ENCODE data around the gene ZDHHC11. TPM values are rescaled to one million over a fixed set of nuclear protein-coding genes. Genes with fewer than 3 reads are reported as not detected.
"Not testable (repeated sequence)": the region's sequence is repeated elsewhere in the genome, so short reads cannot be mapped to it uniquely, and the experiment has no call there.

ZDHHC11 gene
- total RNA-seq, 1 donor from 2014 or later, result 47.6 TPM

GRCh38 chr5:882253-883183, 31.7 kb upstream of the ZDHHC11 start:
- H3K9me3 Mint-ChIP-seq (ENCODE audit: low read depth), result no peaks in the 10 kb centered on the region
- peaks cover 22% of the 10 kb centered on the region for H3K36me3 Mint-ChIP-seq (ENCODE audit: insufficient read depth)
- no peak for TF ChIP-seq CTCF (IDR thresholded peaks at IDR 0.05; ENCODE audit: unreplicated experiment)
- no peak for DNase-seq (ENCODE audit: low spot score, unreplicated experiment)
- H3K4me1 Mint-ChIP-seq (ENCODE audit: low read depth), result no peaks in the 10 kb centered on the region
- no peak overlapping the region for H3K4me3 Mint-ChIP-seq (ENCODE audit: low read depth)
- no peak overlapping the region for H3K27ac Mint-ChIP-seq
- H3K27me3 Mint-ChIP-seq, result no peaks in the 10 kb centered on the region

- Mint-ChIP-seq H3K36me3 (ENCODE audit: insufficient read depth) (peaks cover 22% of the 10 kb centered on the region), H3K9me3 (ENCODE audit: low read depth) (no peaks in the 10 kb centered on the region), H3K4me3 (ENCODE audit: low read depth) (no peak overlapping the region)
These were observed 30.8 kb upstream of the ZDHHC11 start for GRCh38 chr5:881551-881935.

GRCh38 chr5:880816-881550, 30.2 kb upstream of the ZDHHC11 start:
- no peaks in the 10 kb centered on the region for H3K27me3 Mint-ChIP-seq
- no peaks in the 10 kb centered on the region for H3K9me3 Mint-ChIP-seq (ENCODE audit: low read depth)
- H3K36me3 Mint-ChIP-seq (ENCODE audit: insufficient read depth), result peaks cover 24% of the 10 kb centered on the region
- no peak overlapping the region for H3K4me3 Mint-ChIP-seq (ENCODE audit: low read depth)
- H3K4me1 Mint-ChIP-seq (ENCODE audit: low read depth), result no peaks in the 10 kb centered on the region
- no peak for TF ChIP-seq CTCF (IDR thresholded peaks at IDR 0.05; ENCODE audit: unreplicated experiment)
- DNase-seq (ENCODE audit: low spot score, unreplicated experiment), result no peak
- H3K27ac Mint-ChIP-seq, result no peak overlapping the region

More at GRCh38 chr5:881551-881935, 30.8 kb upstream of the ZDHHC11 start:
- no peak for TF ChIP-seq CTCF (IDR thresholded peaks at IDR 0.05; ENCODE audit: unreplicated experiment)
- no peak for DNase-seq (ENCODE audit: low spot score, unreplicated experiment)
- H3K4me1 Mint-ChIP-seq (ENCODE audit: low read depth), result no peaks in the 10 kb centered on the region
- H3K27ac Mint-ChIP-seq, result no peak overlapping the region
- H3K27me3 Mint-ChIP-seq, result no peaks in the 10 kb centered on the region

GRCh38 chr5:878677-879076, 27.9 kb upstream of the ZDHHC11 start:
- not testable (repeated sequence) for DNase-seq (ENCODE audit: low spot score, unreplicated experiment); H3K4me1 Mint-ChIP-seq (ENCODE audit: low read depth); H3K4me3 Mint-ChIP-seq (ENCODE audit: low read depth); H3K27ac Mint-ChIP-seq; H3K9me3 Mint-ChIP-seq (ENCODE audit: low read depth); H3K27me3 Mint-ChIP-seq
- H3K36me3 Mint-ChIP-seq (ENCODE audit: insufficient read depth), result peaks cover 37% of the 10 kb centered on the region

- Mint-ChIP-seq H3K36me3 (ENCODE audit: insufficient read depth) (peaks cover 34% of the 10 kb centered on the region), H3K9me3 (ENCODE audit: low read depth) (no peaks in the 10 kb centered on the region), H3K4me1 (ENCODE audit: low read depth) (peaks cover 7% of the 10 kb centered on the region), H3K27ac (no peak overlapping the region), H3K27me3 (no peaks in the 10 kb centered on the region), H3K4me3 (ENCODE audit: low read depth) (no peak overlapping the region)
- DNase-seq (ENCODE audit: low spot score, unreplicated experiment), result no peak
- no peak for TF ChIP-seq CTCF (IDR thresholded peaks at IDR 0.05; ENCODE audit: unreplicated experiment)
These were observed 27.3 kb upstream of the ZDHHC11 start for GRCh38 chr5:878125-878524.
